ENCODE results near the gene EXOC3L4. TPM values are rescaled to one million over a fixed set of nuclear protein-coding genes. Genes with fewer than 3 reads are reported as not detected.

Gene EXOC3L4
- total RNA-seq, 2 experiments from 2014 or later: not detected

- ChIA-PET CTCF (no interaction called here), POLR2A (no interaction called here)
- Mint-ChIP-seq H3K36me3 (ENCODE audit: low read depth) (no peaks in the 10 kb centered on the region), H3K4me1 (no peaks in the 10 kb centered on the region), H3K27ac (no peak overlapping the region), H3K27me3 (peaks cover 9% of the 10 kb centered on the region), H3K4me3 (no peak overlapping the region), H3K9me3 (ENCODE audit: low read depth) (no peaks in the 10 kb centered on the region)
- ATAC-seq (no peak), DNase-seq (no peak)
- intact Hi-C loops (cut with DNase I, micrococcal nuclease): no loop called here
Observed at GRCh38 chr14:103097244-103097993, 2.9 kb downstream of the EXOC3L4 start.

DNA sequence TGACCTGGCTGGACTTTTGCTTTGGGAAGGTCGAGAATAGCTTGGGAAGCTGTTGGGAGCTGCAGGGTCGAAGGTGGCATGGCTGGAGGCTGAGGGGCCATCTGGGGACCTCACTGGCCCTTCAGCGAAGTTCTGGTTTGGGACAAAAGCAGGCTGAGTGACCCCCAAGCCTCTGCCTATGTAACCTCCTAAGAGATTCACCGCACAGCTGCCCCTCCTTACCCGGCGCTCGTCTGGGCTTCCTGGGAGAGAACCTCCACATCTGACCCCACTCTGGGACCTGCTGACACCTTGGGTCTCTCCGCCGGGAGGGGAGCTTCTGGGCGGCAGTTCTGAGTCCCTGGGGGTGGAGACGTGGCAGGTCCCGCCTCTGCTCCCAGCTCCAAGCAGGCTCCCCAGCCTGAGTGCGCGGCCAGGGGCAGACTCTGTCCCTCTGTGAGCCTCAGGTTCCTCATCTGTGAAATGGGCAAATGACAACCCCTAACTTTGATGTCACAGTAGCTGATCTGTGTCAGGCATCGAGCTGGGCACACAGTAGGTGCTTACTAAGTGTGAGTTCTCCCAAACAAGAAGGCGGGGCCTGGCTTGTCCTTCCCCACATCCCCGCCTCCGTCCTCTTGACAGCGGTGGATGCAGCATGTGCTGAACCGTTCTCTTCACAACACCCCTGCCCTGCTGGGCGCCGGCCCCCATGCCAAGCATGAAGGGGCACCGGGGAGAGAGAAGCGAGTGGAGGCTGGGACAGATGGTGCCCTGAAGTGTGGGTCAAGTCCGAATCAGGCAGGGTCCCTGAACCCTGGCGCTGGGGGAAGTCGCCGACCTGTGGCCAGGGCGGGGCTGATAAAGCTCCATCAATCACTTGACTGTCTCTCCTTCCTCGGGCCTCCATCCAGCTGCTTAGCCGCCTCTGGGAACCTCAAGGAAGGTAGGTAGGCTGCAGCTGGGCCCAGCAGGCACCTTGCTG lies 3.8 kb downstream of the EXOC3L4 start:
- Mint-ChIP-seq H3K27ac (no peak overlapping the region), H3K9me3 (ENCODE audit: low read depth) (no peaks in the 10 kb centered on the region), H3K36me3 (ENCODE audit: low read depth) (no peaks in the 10 kb centered on the region), H3K27me3 (peaks cover 10% of the 10 kb centered on the region), H3K4me3 (no peak overlapping the region), H3K4me1 (peaks cover under 1% of the 10 kb centered on the region)
- ChIA-PET CTCF (no interaction called here), POLR2A (no interaction called here)
- intact Hi-C loops (cut with DNase I, micrococcal nuclease): no loop called here
- DNase-seq (no peak), ATAC-seq (no peak)

- H3K9me3 Mint-ChIP-seq (ENCODE audit: low read depth): no peaks in the 10 kb centered on the region
- ChIA-PET CTCF (interaction anchor here (0.6 to 0.8 kb wide), 2 partner anchors 24 to 304 kb away, joined by 3 read pairs; no protein-coding TSS in a partner anchor), POLR2A (no interaction called here)
- peaks cover 3% of the 10 kb centered on the region for H3K4me1 Mint-ChIP-seq
- intact Hi-C loops (cut with DNase I, micrococcal nuclease): no loop called here
- peaks cover 14% of the 10 kb centered on the region for H3K27me3 Mint-ChIP-seq
- H3K4me3 Mint-ChIP-seq: no peak overlapping the region
- ATAC-seq (no peak), DNase-seq (no peak)
- no peak overlapping the region for H3K27ac Mint-ChIP-seq
- no peaks in the 10 kb centered on the region for H3K36me3 Mint-ChIP-seq (ENCODE audit: low read depth)
Observed at GRCh38 chr14:103099081-103099732, 4.7 kb downstream of the EXOC3L4 start.

DNA sequence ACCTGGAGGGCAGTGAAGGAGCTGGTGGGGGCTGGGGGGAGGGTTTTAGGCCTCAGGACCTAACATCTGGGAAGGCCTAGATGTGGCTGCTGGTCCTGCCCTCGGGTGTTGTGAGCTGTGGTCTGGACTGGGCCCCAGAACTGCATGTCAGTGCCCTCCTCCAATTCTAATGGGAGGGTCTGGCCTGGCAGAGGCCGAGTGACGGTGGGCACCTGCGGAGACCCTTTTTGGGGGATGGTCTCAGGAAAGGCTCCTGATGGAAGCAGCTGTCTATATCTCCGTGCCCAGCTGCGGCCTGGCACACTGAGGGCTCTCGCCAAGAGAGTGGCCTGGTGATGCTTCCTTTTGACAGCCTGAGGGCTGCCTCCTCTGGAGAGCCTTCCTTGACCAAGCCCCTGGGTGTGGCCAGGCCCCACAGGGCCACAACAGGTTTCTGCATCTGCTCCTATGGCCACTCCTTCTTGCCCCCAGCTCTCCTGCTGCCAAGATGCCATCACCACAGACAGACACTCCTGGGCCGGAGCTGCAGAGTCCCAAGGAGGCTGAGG lies 5.3 kb downstream of the EXOC3L4 start:
- DNase-seq (no peak), ATAC-seq (no peak)
- Mint-ChIP-seq H3K36me3 (ENCODE audit: low read depth) (no peaks in the 10 kb centered on the region), H3K27me3 (peaks cover 16% of the 10 kb centered on the region), H3K27ac (no peak overlapping the region), H3K9me3 (ENCODE audit: low read depth) (no peaks in the 10 kb centered on the region), H3K4me1 (peaks cover 4% of the 10 kb centered on the region), H3K4me3 (no peak overlapping the region)
- ChIA-PET POLR2A (no interaction called here), CTCF (interaction anchor here (0.6 to 0.8 kb wide), 4 partner anchors 20 to 304 kb away, joined by 3 to 5 read pairs (median 4); no protein-coding TSS in a partner anchor)
- intact Hi-C loops (cut with DNase I, micrococcal nuclease): no loop called here

GRCh38 chr14:103100281-103101121 lies 6.0 kb downstream of the EXOC3L4 start:
- Mint-ChIP-seq H3K27ac (no peak overlapping the region), H3K4me1 (peaks cover 8% of the 10 kb centered on the region), H3K36me3 (ENCODE audit: low read depth) (no peaks in the 10 kb centered on the region), H3K4me3 (no peak overlapping the region), H3K27me3 (peaks cover 23% of the 10 kb centered on the region), H3K9me3 (ENCODE audit: low read depth) (no peaks in the 10 kb centered on the region)
- ChIA-PET POLR2A (interaction anchor here (0.6 kb wide), 1 partner anchor 71 kb away, joined by 10 read pairs; no protein-coding TSS in a partner anchor), CTCF (interaction anchor here (0.6 to 1.3 kb wide), 5 partner anchors 19 to 176 kb away, joined by 3 to 5 read pairs (median 4); no protein-coding TSS in a partner anchor)
- intact Hi-C loops (cut with DNase I, micrococcal nuclease): no loop called here
- DNase-seq (no peak), ATAC-seq (no peak)

DNA sequence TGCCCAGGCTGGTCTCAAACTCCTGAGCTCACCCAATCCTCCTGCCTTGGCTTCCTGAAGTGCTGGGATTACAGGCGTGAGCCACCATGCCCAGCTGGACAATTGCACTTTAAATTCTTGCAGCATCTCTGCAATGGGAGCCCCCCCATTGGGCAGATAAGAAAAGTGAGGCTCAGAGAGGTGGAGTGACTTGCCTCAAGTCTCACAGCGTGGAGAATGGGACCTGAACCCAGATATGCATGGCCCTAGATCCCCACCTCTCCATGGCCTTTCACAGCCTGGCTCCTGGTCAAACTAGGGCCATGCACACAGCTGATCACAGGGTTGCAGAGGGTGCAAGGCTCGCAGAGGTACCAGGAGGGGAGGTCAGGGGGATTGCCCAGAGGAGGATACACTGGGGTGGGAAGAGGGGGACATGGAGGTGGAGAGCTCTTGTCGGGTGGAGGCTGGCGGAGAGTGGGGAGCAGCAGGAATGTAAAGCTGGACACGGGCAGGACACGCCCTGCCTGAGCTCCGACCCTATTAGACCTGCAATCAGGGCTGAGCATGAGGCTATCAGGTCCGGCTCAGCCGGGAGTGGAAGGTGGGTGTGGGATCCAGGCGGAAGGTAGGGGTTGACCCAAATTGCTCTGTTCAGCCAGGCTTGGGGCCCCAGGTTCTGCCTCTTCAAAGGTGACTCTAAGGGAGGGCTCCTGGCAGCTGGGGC lies 6.9 kb downstream of the EXOC3L4 start:
- ChIA-PET POLR2A (no interaction called here), CTCF (interaction anchor here (0.9 to 1.3 kb wide), 3 partner anchors 24 to 176 kb away, joined by 3 to 4 read pairs (median 3); no protein-coding TSS in a partner anchor)
- Mint-ChIP-seq H3K4me1 (peaks cover 8% of the 10 kb centered on the region), H3K4me3 (no peak overlapping the region), H3K36me3 (ENCODE audit: low read depth) (no peaks in the 10 kb centered on the region), H3K27ac (no peak overlapping the region), H3K9me3 (ENCODE audit: low read depth) (no peaks in the 10 kb centered on the region), H3K27me3 (peaks cover 27% of the 10 kb centered on the region)
- intact Hi-C loops (cut with DNase I, micrococcal nuclease): no loop called here
- ATAC-seq (no peak), DNase-seq (no peak)

DNA sequence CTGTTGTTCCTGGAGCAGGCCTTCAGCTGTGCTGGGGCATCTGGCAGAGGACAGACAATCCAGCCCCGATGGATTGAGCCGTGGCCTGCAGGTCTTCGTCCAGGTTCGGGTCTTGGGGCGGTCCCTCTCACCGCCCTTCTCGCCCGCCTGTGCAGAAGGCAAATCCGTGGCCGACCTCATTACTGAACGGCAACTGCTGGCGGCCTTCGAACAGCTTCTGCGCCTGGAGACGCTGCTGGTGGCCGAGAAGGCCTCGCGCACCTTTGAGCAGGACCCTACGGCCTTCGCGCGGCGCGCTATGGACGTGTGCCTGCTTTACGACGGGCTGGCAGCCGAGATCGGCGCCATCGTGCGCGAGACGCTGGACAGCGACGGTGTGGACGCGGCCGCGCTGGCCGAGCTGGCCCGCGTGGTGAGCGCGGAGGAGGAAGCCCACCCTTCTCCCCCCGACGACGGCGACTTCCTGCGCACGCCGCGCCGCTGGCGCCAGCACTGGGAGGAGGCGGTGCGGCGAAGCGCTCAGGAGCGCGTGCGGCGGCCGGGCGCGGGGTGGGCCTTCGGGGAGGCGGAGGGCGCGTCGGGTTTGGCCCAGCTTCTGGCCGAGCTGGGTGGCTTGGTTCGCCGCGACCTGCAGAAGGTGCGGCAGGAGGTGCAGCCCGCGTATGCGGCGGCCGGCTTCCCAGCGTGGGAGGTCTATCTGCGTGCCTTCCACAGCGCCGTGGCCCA lies 7.6 kb downstream of the EXOC3L4 start:
- CTCF ChIA-PET: interaction anchor here (0.7 to 1.3 kb wide), 3 partner anchors 82 to 802 kb away, joined by 3 to 4 read pairs (median 4); no protein-coding TSS in a partner anchor
- no peak overlapping the region for H3K27ac Mint-ChIP-seq
- H3K4me3 Mint-ChIP-seq: no peak overlapping the region
- POLR2A ChIA-PET: no interaction called here
- H3K36me3 Mint-ChIP-seq (ENCODE audit: low read depth): no peaks in the 10 kb centered on the region
- ATAC-seq (no peak), DNase-seq (no peak)
- peaks cover 8% of the 10 kb centered on the region for H3K4me1 Mint-ChIP-seq
- H3K27me3 Mint-ChIP-seq: peaks cover 27% of the 10 kb centered on the region
- no peaks in the 10 kb centered on the region for H3K9me3 Mint-ChIP-seq (ENCODE audit: low read depth)
- intact Hi-C loops (cut with DNase I, micrococcal nuclease): no loop called here

- Mint-ChIP-seq H3K4me3 (no peak overlapping the region), H3K9me3 (ENCODE audit: low read depth) (no peaks in the 10 kb centered on the region), H3K27ac (no peak overlapping the region), H3K4me1 (peaks cover 8% of the 10 kb centered on the region), H3K36me3 (ENCODE audit: low read depth) (no peaks in the 10 kb centered on the region), H3K27me3 (peaks cover 27% of the 10 kb centered on the region)
- POLR2A ChIA-PET: no interaction called here
- intact Hi-C loops (cut with DNase I, micrococcal nuclease): no loop called here
- CTCF ChIA-PET: interaction anchor here (0.7 to 1.0 kb wide), 3 partner anchors 39 to 801 kb away, joined by 3 to 4 read pairs (median 3); no protein-coding TSS in a partner anchor
- DNase-seq (no peak), ATAC-seq (no peak)
Observed at GRCh38 chr14:103102689-103103260, 8.2 kb downstream of the EXOC3L4 start.

All from activated CD4-positive, alpha-beta T cell treated with anti-CD3 and anti-CD28 coated beads for 36 hours (primary cell).